ENCODE measurements around the gene ZCCHC14.

DNA sequence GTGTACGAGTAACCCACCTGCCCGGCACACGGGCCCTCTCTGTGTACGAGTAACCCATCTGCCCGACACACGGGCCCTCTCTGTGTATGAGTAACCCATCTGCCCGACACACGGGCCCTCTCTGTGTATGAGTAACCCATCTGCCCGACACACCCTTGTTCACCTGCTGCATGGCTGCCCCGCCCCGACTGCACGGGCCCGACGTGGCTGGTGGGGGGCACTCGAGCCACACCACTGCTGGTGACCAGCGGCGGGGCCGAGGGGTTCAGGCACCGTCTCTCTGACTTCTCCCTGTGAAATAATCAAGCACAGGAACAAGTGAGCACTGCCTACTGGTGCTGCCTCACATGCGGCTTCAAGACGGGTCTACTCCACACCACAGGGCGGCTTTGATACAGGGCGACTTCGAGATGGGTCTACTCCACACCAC, 78.6 kb downstream of the ZCCHC14 start:
- TF ChIP-seq, protein P1, sequence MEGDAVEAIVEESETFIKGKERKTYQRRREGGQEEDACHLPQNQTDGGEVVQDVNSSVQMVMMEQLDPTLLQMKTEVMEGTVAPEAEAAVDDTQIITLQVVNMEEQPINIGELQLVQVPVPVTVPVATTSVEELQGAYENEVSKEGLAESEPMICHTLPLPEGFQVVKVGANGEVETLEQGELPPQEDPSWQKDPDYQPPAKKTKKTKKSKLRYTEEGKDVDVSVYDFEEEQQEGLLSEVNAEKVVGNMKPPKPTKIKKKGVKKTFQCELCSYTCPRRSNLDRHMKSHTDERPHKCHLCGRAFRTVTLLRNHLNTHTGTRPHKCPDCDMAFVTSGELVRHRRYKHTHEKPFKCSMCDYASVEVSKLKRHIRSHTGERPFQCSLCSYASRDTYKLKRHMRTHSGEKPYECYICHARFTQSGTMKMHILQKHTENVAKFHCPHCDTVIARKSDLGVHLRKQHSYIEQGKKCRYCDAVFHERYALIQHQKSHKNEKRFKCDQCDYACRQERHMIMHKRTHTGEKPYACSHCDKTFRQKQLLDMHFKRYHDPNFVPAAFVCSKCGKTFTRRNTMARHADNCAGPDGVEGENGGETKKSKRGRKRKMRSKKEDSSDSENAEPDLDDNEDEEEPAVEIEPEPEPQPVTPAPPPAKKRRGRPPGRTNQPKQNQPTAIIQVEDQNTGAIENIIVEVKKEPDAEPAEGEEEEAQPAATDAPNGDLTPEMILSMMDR (IDR thresholded peaks at IDR 0.05), result no peak
- TF ChIP-seq POLR2A (IDR thresholded peaks at IDR 0.05), result no peak

Measured in esophagus squamous epithelium (tissue), 4 donors.